NCI-H510A treated with DMSO at 0.1 percent for 48 hours (cell line): ENCODE results near the gene EHD1.

Experiments
- DNase-seq: peaks from one replicate; lab custom pipeline; 2025; lab: John Stamatoyannopoulos, UW

Gene EHD1

GRCh38 chr11:64878494-64879243 is at the start of gene EHD1:
Gene EHD1, minus strand, starts transcription at chr11:64878621. Its CDS starts 157 bp downstream, at chr11:64878464.
- peak; percentile 97 for DNase-seq

DNA sequence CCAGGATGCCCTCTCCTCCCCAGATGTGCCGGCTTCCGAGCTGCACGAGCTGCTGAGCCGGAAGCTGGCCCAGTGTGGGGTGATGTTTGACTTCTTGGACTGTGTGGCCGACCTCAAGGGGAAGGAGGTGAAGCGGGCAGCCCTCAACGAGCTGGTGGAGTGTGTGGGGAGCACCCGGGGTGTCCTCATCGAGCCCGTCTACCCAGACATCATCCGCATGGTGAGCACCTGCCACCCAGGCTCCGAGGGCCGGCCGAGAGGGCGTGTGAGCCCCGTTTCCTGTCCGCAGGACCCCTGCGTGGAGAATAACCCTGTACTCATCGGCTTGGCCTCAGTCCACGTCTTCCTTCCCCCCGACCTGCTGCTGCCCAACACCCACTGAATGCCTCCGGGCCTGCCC is 48.3 kb upstream of the EHD1 start:
- DNase-seq = no peak

- DNase-seq = no peak
Measured at GRCh38 chr11:64925536-64926436, 47.4 kb upstream of the EHD1 start.

DNA sequence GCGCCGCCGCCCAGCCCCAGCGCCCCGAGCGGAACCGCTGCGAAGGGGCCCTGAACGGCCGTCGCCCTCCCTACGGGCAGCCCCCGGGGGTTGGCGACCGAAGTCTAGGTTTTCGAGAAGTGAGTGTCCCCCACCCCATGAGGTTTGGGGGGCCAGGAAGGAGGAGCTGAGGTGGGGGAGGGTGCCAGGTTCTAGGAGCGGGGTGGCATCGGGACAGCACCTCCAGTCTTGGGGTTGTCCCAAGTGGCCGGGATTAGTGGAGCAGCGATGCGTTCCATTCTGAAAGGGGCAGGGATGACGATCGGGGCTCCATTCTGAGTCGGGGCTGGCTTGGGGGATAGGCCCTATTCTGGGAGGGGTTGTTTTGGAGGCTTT is 46.5 kb upstream of the EHD1 start:
- DNase-seq = no peak

DNA sequence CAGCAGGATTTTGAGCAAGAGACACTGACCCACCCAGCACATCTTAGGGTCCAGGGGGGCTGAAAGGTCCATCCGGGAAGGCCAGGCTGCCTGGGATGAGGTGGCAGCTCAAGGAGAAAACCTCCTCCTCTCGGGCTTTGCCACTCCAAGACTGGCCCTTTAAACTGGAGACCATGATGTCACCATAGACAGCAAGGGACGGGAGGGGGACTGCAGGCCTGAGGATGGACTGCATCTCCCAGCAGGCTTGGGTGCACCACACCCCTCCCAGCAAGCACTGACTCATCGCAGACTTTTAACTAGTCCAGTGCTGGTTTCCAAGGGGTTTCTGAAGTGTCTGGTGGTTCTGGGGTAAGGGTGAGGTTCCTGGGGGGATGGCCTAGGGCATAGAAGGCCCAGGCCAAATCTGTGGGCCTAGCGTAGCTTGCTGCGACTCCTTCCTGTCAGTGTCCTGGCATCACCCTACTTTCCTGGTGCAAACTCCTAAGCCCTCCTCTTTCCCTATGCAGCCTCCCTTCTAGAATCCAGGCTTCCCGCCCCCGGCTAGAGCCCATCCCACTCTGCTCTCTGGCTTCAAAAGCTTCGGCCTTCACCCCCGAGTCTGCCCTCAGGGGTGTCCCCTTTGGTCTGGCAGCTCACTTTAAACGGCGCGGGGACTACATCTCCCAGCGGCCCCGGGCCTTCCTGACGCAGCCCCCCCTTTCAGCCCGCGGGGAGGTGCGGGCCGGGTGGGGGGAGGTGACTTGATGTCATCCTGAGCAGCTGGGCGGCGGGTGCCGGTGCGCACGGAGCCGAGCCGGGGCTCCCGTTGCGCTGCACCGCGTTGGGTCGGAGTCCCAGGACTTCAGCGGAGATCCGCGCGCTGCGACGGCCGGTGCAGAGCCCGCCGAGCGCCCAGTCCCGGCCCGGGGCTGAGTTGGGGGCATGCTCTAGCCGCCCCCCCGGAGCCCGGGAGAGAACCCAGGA is 45.8 kb upstream of the EHD1 start, which contains the start of gene PPP2R5B:
Gene PPP2R5B (plus strand): TSS at position 746 of the 966 bp plus-strand sequence. CDS start 1,046 bp downstream, outside the sequence.
- DNase-seq = peak; percentile 83

GRCh38 chr11:64923151-64923661 is 44.8 kb upstream of the EHD1 start:
- DNase-seq = no peak

- no peak for DNase-seq
Measured at GRCh38 chr11:64921384-64921783, 43.0 kb upstream of the EHD1 start.

- no peak for DNase-seq
Measured at GRCh38 chr11:64920124-64920523, 41.7 kb upstream of the EHD1 start.

- DNase-seq = no peak
Measured at GRCh38 chr11:64919627-64920026, 41.2 kb upstream of the EHD1 start.

DNA sequence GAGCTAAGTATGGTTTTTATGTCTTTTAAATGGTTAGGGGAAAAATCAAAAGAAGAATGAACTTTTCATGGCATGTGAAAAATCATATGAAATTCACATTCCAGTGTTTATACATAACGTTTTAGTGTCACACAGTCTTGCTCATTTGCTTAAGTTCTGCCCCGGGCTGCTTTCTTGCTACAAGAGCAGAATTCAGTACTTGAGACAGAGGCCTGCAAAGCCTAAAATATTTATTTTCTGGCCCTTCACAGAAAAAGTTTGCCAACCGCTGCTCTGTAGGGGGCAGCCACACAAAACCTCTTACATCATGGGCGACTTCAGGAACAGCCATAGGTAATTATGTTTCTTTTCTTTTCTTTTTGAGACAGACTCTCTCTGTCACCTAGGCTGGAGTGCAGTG is 39.6 kb upstream of the EHD1 start:
- DNase-seq = no peak

DNA sequence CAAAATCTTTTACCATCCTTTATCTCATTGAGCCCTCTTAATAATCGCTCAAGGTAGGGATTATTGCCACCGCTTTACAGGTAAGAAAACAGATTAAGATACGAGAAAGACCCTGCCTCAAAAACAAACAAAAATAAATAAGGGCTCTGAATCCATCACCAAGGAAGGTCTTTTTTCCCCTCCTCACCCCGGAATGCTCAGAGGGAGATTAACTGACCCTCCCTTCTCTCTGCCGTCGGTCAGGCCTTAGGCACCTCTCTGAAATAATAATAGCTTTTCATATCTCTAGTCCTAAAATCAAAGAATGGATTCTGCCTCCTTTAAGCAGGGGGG is 39.2 kb upstream of the EHD1 start:
- DNase-seq = no peak

DNA sequence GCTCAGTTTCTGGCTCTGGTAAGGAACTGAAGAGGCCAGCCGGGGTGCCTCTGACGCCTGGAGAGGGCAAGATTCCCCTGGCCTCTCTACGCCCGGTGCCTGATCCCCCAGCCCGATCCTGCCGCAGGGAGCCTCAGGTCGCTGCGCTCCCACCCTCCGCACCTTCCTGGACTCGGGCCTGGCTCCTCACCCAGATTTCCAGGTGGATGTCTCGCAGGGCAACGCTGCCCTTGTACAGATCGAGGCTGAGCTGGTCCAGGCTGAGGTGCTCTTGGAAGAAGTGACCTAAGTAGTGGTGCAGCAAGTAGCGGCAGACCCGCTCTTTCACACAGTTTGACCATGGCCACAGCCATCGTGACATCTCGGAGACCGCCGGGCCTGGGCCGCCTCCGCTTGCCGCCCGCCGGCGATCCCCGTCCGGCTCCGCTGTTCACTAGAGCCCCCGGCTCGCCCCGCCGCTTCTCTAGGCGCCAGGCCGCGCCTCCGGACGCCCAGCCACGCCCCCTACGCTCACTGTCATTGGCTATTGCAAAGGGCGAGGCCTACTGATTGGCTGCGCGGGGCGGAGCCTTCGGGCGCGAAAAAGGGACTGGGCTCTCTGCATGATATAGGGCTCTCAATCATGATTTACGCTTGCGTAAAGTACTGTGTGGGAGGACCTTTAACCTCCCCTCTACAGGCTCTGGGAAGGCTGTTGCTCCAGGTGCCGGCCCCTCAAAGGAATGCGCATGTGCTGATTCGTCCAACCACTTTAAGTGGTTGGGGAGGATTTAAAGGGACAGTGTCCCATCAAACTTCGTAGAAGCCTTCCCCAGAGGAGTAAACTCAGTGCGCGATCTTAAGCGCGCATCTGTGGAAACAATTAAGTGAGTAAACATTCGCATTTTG is 38.6 kb upstream of the EHD1 start, which contains the start of gene ATG2A:
Gene ATG2A (minus strand): TSS at position 435 of the 888 bp plus-strand sequence. CDS start 74 bp downstream, at position 361.
- peak; percentile 99 for DNase-seq

GRCh38 chr11:64916040-64916774 is 37.8 kb upstream of the EHD1 start:
- DNase-seq = peak; percentile 15

GRCh38 chr11:64915376-64915887 is 37.0 kb upstream of the EHD1 start:
- DNase-seq = no peak

GRCh38 chr11:64914123-64914522 is 35.7 kb upstream of the EHD1 start:
- DNase-seq = no peak

- no peak for DNase-seq
Measured at GRCh38 chr11:64913171-64913727, 34.8 kb upstream of the EHD1 start.

DNA sequence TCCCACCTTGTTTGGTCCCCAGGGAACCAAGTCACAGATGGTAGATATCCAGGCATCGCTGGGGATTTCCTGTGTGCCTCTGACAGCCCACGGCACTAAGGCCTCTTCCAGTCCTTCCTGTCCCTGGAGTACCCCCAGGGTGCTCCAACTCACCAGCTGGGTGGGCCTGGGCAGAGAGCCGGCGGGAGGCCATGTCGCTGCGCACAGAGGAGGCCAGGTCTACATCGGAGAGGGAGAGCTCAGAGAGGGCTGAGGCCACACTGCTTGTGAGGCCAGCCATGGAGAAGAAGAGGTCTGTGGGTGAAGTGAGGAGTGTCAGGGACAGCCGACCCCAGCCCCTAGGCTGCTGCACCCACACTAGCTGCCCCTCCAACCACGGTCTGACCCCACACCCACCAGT is 33.3 kb upstream of the EHD1 start:
- no peak for DNase-seq

GRCh38 chr11:64911142-64911541 is 32.7 kb upstream of the EHD1 start:
- no peak for DNase-seq

DNA sequence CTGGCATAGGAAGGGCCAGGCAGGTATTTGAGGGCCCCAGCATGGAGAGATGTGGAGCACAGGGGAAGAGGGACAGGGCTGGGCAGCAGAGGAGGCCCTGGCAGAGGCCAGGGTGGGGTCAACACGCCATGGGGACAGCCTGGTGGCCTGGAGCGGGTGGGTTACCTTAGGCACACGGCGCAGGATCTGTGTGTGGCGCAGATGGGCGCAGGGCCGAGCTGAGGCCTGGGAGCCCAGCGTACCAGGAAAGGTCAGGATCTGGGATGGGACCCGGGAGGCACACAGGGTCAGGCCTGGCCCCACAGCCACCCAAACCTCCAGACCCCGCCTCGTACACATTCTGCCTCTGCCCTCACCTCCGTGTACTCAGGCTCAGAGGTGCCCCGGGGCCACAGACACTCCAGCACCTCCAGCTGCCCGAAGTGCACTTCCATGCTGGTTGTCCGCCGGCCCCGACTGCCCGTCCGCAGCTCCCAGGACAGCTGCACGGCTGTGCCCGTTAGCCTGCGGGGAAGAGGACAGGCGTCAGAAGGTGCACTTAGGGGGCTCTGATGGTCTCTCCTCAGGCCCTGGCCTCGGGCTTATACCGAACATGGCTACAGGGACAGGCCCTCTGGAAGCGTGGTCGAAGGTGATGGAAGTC is 32.2 kb upstream of the EHD1 start:
- no peak for DNase-seq
